GM19397 (cell line): ENCODE measurements around the gene RANBP17.

Experiments
- ATAC-seq: cut with Tn5 transposase; IDR thresholded peaks from one replicate; pipeline ENCODE4 v1.9.1; 2021; ENCODE audit warnings: mild to moderate bottlenecking, moderate library complexity; ENCODE audit not compliant: unreplicated experiment

Gene RANBP17

GRCh38 chr5:171342362-171343111 lies 480.7 kb downstream of the RANBP17 start:
- no peak for ATAC-seq

GRCh38 chr5:171344936-171345608 lies 483.3 kb downstream of the RANBP17 start:
- no peak for ATAC-seq
